Endothelial cell of umbilical vein (primary cell): ENCODE measurements around the gene SQSTM1. TPM values are rescaled to one million over a fixed set of nuclear protein-coding genes. Genes with fewer than 3 reads are reported as not detected.

Source experiments
- BruUV-seq: library from RNA; stranded (reverse); fragments of 400-500 nt; replicated peaks from 2 replicates; lab custom pipeline; 2021; lab: Mats Ljungman, UMichigan
- CTCF ChIA-PET: fragments of 300-600, 350-600 bp; sonication (Branson Sonifier 250); formaldehyde crosslinking; loops from one replicate; lab custom pipeline; 2021; ENCODE audit warnings: antibody characterized with exemption, inconsistent platforms; lab: Charles Lee
- POLR2A ChIA-PET: fragments of 300-600, 350-600 bp; sonication (Branson Sonifier 250); formaldehyde crosslinking; loops from one replicate; lab custom pipeline; 2021; ENCODE audit warnings: antibody characterized with exemption, inconsistent platforms; lab: Charles Lee
- DNase-seq: peaks from one replicate; pipeline ENCODE4 v3.0.0-alpha.2; 2011; ENCODE audit warnings: low read depth, low spot score
- FAIRE-seq: peaks from 2 replicates; lab custom pipeline; 2011; peaks lifted over from hg19 to GRCh38; lab: Jason Lieb, UNC
- H2AFZ ChIP-seq: 2 replicates; pipeline ENCODE4 v1.6.0; 2012; ENCODE audit warnings: low read depth, low read length, control low read depth, inconsistent platforms
- H3K27ac ChIP-seq: 2 replicates; pipeline ENCODE4 v1.5.1; 2011; ENCODE audit warnings: low read depth, mild to moderate bottlenecking, control low read depth, low read length, moderate library complexity; ENCODE audit not compliant: insufficient read depth
- H3K27me3 ChIP-seq, 2 experiments: 2 replicates each; pipeline versions ENCODE4 v1.6.0 to v1.6.1; 2011; ENCODE audit warnings: low read length in 2 of 2, mixed read lengths in 1 of 2; ENCODE audit not compliant: control insufficient read depth in 2 of 2, insufficient read depth in 2 of 2
- H3K36me3 ChIP-seq, 2 experiments: 2 replicates in 1 of 2; 3 replicates in 1 of 2; pipeline ENCODE4 v1.5.1; 2011; ENCODE audit warnings: low read length in 2 of 2, mild to moderate bottlenecking in 1 of 2, moderate library complexity in 1 of 2; ENCODE audit not compliant: control insufficient read depth in 2 of 2, insufficient read depth in 2 of 2; ENCODE audit errors: extremely low read depth in 1 of 2
- H3K4me1 ChIP-seq: 3 replicates; pipeline ENCODE4 v1.5.1; 2011; ENCODE audit warnings: mild to moderate bottlenecking, low read length; ENCODE audit not compliant: control insufficient read depth, insufficient read depth; ENCODE audit errors: extremely low read depth
- H3K4me2 ChIP-seq: 2 replicates; pipeline ENCODE4 v1.6.1; 2011; ENCODE audit warnings: low read length, control low read depth, mixed read lengths; ENCODE audit not compliant: insufficient read depth
- H3K4me3 ChIP-seq, 3 experiments: fragments of 200-600 bp in 1 of 3; sonication (generic), shearing (Covaris generic) in 1 of 3; replicated peaks in 1 of 3; 2 replicates each; pipeline ENCODE4 v1.5.1; 2011 to 2016; ENCODE audit warnings: control low read depth in 3 of 3, low read length in 3 of 3, mild to moderate bottlenecking in 2 of 3, inconsistent platforms in 1 of 3, low read depth in 1 of 3, moderate library complexity in 1 of 3; ENCODE audit not compliant: insufficient read depth in 1 of 3
- H3K79me2 ChIP-seq: 2 replicates; pipeline ENCODE4 v1.6.0; 2012; ENCODE audit warnings: low read length, inconsistent platforms; ENCODE audit not compliant: control insufficient read depth, insufficient read depth
- H3K9ac ChIP-seq: replicated peaks from 2 replicates; pipeline ENCODE3; 2011; ENCODE audit warnings: low read length, control low read depth; ENCODE audit not compliant: insufficient read depth; ENCODE audit errors: extremely low read depth
- H3K9me1 ChIP-seq: replicated peaks from 3 replicates; pipeline ENCODE4 v1.6.0; 2011; ENCODE audit warnings: mild to moderate bottlenecking, low read length; ENCODE audit not compliant: control insufficient read depth, insufficient read depth; ENCODE audit errors: extremely low read depth
- H3K9me3 ChIP-seq: replicated peaks from 2 replicates; pipeline ENCODE4 v1.5.1; 2012; ENCODE audit warnings: low read length, inconsistent platforms; ENCODE audit not compliant: control insufficient read depth, insufficient read depth
- H4K20me1 ChIP-seq: replicated peaks from 2 replicates; pipeline ENCODE3; 2011; ENCODE audit warnings: mild to moderate bottlenecking, low read length; ENCODE audit not compliant: control insufficient read depth, insufficient read depth; ENCODE audit errors: extremely low read depth
- CTCF ChIP-seq, 2 donors: IDR thresholded peaks; 1 replicate in 1 of 2; 2 replicates in 1 of 2; pipeline ENCODE4 v1.5.1; 2011; ENCODE audit warnings: low read length in 2 of 2, mild to moderate bottlenecking in 2 of 2, moderate library complexity in 2 of 2, control low read depth in 1 of 2, inconsistent platforms in 1 of 2, low read depth in 1 of 2; ENCODE audit not compliant: insufficient read depth in 1 of 2; ENCODE audit errors: extremely low read depth in 1 of 2
- EZH2 ChIP-seq: IDR thresholded peaks from 2 replicates; pipeline ENCODE4 v1.6.1; 2012; ENCODE audit warnings: borderline replicate concordance, low read depth, mild to moderate bottlenecking, moderate library complexity, low read length, inconsistent platforms; ENCODE audit not compliant: severe bottlenecking
- FOS ChIP-seq: IDR thresholded peaks from 2 replicates; pipeline ENCODE4 v1.6.1; 2011; ENCODE audit warnings: mild to moderate bottlenecking, low read length, moderate library complexity, borderline replicate concordance; ENCODE audit not compliant: insufficient read depth
- GATA2 ChIP-seq: IDR thresholded peaks from 2 replicates; pipeline ENCODE4 v1.7.0; 2011; ENCODE audit warnings: low read depth, mild to moderate bottlenecking, moderate library complexity, mixed read lengths, low read length; ENCODE audit not compliant: insufficient read length, insufficient read depth
- POLR2A ChIP-seq: IDR thresholded peaks from 2 replicates; pipeline ENCODE4 v1.6.1; 2012; ENCODE audit warnings: low read depth, mild to moderate bottlenecking, control low read depth, low read length
- dilution Hi-C: fragments of 300-500 bp; cut with MboI; formaldehyde crosslinking; loops from one replicate; pipeline ENCODE4 v1.15.0; 2019; ENCODE audit warnings: low sequenced_read_pairs; ENCODE audit not compliant: extremely low pct_ligation_motif_present
- intact Hi-C: fragments of 100-400 bp; cut with micrococcal nuclease; formaldehyde crosslinking; loops from one replicate; pipeline ENCODE4 v1.10.0; 2022
- polyA plus RNA-seq, 4 experiments: library from polyadenylated mRNA; depleted of rRNA in 3 of 4; stranded (reverse) in 3 of 4; unstranded in 1 of 4; fragments of >200 nt; gene quantifications; 2 replicates each; pipeline versions ENCODE4 v1.2.1 to v1.2.3, GENCODE V29; 2011 to 2012; ENCODE audit warnings: missing spikeins in 1 of 4
- total RNA-seq: library from RNA; stranded (reverse); gene quantifications from 2 replicates; pipeline ENCODE4 v1.2.3, GENCODE V29; 2021
- TF ChIP-seq, protein P1 (sequence below): IDR thresholded peaks from 2 replicates; pipeline ENCODE4 v1.6.1; 2011; ENCODE audit not compliant: insufficient read depth, insufficient read length

Gene SQSTM1
- total and polyA plus RNA-seq, 2 donors (not counting 3 experiments of a cell fraction or from before 2014, with no cell fraction given), result 302 to 346 TPM

DNA sequence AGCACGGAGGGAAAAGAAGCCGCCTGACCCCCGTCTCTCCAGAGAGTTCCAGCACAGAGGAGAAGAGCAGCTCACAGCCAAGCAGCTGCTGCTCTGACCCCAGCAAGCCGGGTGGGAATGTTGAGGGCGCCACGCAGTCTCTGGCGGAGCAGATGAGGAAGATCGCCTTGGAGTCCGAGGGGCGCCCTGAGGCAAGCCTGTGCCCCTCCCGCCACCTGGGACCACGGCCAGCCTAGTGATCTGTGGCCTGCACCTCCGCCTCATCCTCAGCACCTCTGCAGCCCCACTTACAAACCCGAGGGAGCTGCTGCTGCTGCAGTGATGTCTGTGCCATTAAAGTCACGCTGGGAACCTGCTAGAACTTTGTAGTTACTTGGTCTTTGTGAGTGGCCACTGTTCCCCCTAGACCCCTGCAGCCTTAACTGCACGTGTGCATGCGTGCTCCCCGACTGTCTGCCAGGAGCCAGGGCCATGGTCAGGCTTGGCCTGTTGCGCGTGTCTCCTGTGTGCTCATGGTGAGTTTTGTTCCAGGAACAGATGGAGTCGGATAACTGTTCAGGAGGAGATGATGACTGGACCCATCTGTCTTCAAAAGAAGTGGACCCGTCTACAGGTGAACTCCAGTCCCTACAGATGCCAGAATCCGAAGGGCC is 12.5 kb downstream of the SQSTM1 start:
- Histone ChIP-seq H3K9me1 (no peaks in the 10 kb centered on the region), H2AFZ (no peak overlapping the region), H3K27me3 (no peaks in the 10 kb centered on the region), H3K4me1 (no peaks in the 10 kb centered on the region), H3K27ac (no peak overlapping the region), H3K79me2 (peaks cover 2% of the 10 kb centered on the region), H3K36me3 (peaks cover 15 to 65% of the 10 kb centered on the region in 2 experiments), H3K4me3 (no peak overlapping the region), H3K4me2 (no peak overlapping the region), H3K9me3 (no peaks in the 10 kb centered on the region), H4K20me1 (no peaks in the 10 kb centered on the region), H3K9ac (no peak overlapping the region)
- BruUV-seq, result no TSS peak
- TF ChIP-seq POLR2A (no peak), CTCF (IDR thresholded peaks at IDR 0.05; ENCODE audit: extremely low read depth in 1 of 2, insufficient read depth in 1 of 2, low read depth in 1 of 2, low read length in 2 of 2) (no peak), EZH2 (no peak), GATA2 (no peak), FOS (no peak)
- TF ChIP-seq, protein P1, sequence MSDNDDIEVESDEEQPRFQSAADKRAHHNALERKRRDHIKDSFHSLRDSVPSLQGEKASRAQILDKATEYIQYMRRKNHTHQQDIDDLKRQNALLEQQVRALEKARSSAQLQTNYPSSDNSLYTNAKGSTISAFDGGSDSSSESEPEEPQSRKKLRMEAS, result no peak
- no peak for DNase-seq
- intact Hi-C loops (no loop called here), dilution Hi-C loops (no loop called here)
- no peak for FAIRE-seq
- ChIA-PET POLR2A (interaction anchor here (1.1 kb wide), 1 partner anchor 12 kb away, joined by 3 read pairs; the partner anchor contains the start of gene SQSTM1), CTCF (interaction anchor here (1.5 kb wide), 1 partner anchor 31 kb away, joined by 3 read pairs; no protein-coding TSS in a partner anchor)
